ENCODE measurements around the gene VAT1L.
"Not testable (repeated sequence)": the region's sequence is repeated elsewhere in the genome, so short reads cannot be mapped to it uniquely, and the experiment has no call there.

VAT1L gene

DNA sequence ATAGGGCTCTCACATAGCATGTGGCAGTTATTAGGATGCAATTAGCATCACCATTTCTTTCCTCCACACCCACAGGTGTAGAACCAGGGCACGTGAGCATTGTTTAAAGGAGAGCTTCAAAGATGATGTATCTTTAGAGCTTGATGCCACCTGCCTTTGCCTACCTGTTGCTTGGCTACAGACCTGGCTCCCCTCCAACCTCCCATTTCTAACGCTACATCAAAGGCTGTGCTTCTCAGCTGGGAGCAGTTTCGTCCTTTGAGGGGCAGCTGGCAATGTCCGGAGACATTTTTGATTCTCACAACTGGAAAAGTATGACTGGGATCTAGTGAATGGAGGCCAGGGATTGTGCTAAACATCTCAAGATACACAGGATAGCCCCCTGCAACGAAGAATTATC, 155.4 kb downstream of the VAT1L start:
- DNase-seq = no peak
- H3K9me3 ChIP-seq = no peaks in the 10 kb centered on the region
- H3K27me3 ChIP-seq = no peaks in the 10 kb centered on the region
- no peak overlapping the region for H3K4me3 ChIP-seq (ENCODE audit: low read depth, low read length)
- no peaks in the 10 kb centered on the region for H3K36me3 ChIP-seq
- TF ChIP-seq, protein P1, sequence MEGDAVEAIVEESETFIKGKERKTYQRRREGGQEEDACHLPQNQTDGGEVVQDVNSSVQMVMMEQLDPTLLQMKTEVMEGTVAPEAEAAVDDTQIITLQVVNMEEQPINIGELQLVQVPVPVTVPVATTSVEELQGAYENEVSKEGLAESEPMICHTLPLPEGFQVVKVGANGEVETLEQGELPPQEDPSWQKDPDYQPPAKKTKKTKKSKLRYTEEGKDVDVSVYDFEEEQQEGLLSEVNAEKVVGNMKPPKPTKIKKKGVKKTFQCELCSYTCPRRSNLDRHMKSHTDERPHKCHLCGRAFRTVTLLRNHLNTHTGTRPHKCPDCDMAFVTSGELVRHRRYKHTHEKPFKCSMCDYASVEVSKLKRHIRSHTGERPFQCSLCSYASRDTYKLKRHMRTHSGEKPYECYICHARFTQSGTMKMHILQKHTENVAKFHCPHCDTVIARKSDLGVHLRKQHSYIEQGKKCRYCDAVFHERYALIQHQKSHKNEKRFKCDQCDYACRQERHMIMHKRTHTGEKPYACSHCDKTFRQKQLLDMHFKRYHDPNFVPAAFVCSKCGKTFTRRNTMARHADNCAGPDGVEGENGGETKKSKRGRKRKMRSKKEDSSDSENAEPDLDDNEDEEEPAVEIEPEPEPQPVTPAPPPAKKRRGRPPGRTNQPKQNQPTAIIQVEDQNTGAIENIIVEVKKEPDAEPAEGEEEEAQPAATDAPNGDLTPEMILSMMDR (IDR thresholded peaks at IDR 0.05; ENCODE audit: low read depth, low read length) = no peak
- H3K4me1 ChIP-seq = no peaks in the 10 kb centered on the region

DNA sequence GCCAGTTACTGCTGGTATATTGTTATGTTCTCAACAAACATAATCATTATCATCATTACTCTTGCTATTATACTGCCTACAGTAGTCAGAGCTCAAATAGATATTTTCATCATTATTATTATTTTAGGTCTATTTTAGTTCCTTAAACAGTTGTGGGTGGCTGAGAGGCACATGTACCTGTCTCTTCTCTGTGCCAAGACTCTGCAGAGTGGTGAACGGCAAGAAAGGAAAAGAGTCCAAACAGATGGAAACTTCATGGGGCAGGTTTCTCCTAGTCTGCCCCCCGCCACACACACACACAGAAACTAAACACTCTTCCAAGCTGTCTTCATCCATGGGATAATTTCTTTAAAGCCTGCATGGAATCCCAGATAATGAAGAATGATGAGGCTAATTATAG, 156.3 kb downstream of the VAT1L start:
- no peak for DNase-seq
- H3K4me1 ChIP-seq = no peaks in the 10 kb centered on the region
- no peaks in the 10 kb centered on the region for H3K9me3 ChIP-seq
- no peaks in the 10 kb centered on the region for H3K27me3 ChIP-seq
- no peaks in the 10 kb centered on the region for H3K36me3 ChIP-seq
- TF ChIP-seq, protein P1 (IDR thresholded peaks at IDR 0.05; ENCODE audit: low read depth, low read length) = no peak
- H3K4me3 ChIP-seq (ENCODE audit: low read depth, low read length) = no peak overlapping the region

DNA sequence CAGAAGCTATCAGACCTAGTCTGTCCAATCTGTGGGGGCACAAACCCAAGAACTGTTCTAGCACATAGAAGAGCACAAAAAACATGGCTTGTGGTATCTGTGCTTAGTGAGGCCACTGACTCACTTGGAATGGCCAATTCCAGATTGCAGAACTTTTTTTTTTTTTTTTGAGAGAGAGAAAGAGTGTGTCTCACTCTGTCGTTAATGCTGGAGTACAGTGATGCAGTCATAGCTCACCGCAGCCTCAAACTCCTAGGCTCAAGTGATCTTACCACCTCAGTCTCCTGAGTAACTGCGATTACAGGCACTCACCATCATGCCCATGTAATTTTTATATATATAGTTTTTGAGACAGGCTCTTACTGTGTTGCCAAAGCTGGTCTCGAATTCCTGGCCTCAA, 156.8 kb downstream of the VAT1L start:
- H3K4me3 ChIP-seq (ENCODE audit: low read depth, low read length) = no peak overlapping the region
- no peaks in the 10 kb centered on the region for H3K27me3 ChIP-seq
- no peaks in the 10 kb centered on the region for H3K9me3 ChIP-seq
- H3K36me3 ChIP-seq = no peaks in the 10 kb centered on the region
- H3K4me1 ChIP-seq = no peaks in the 10 kb centered on the region
- DNase-seq = no peak
- TF ChIP-seq, protein P1 (IDR thresholded peaks at IDR 0.05; ENCODE audit: low read depth, low read length) = no peak

DNA sequence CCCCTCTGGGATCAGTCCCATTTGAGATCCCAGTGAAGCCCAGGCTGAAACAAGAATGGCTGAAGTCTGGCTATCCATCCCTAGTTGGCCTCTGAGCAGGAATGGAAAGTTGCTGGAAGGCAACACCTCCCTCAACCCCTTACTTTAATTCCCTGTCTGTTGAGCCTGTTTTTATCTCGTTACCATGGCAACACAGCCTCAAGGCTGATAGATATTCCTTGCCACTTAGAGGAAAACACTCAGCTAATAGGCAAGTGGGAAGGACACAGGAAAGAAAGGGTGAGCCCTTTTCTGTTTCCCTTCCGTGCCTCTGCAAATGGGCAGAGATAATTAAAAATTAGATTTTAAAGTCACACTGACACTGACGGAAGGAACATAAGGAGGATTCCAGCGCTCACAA, 158.5 kb downstream of the VAT1L start:
- Histone ChIP-seq H3K4me3 (ENCODE audit: low read depth, low read length) (no peak overlapping the region), H3K36me3 (no peaks in the 10 kb centered on the region), H3K27me3 (no peaks in the 10 kb centered on the region), H3K9me3 (no peaks in the 10 kb centered on the region), H3K4me1 (no peaks in the 10 kb centered on the region)
- TF ChIP-seq, protein P1 (IDR thresholded peaks at IDR 0.05; ENCODE audit: low read depth, low read length) = no peak
- DNase-seq = no peak

DNA sequence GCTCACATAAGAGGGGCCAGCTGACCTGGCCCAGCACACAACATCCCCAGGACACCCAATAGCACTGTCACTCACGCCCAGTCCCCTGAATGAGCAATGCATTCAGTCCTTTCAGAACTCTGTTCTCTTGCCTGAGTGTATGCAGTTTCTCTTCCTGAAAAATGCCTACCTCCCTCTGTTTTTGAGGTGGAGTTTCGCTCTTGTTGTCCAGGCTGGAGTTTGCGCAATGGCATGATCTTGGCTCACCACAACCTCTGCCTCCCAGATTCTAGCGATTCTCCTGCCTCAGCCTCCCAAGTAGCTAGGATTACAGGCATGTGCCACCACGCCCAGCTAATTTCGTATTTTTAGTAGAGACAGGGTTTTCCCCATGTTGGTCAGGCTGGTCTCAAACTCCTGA, 159.2 kb downstream of the VAT1L start:
- not testable (repeated sequence) for H3K36me3 ChIP-seq; H3K4me3 ChIP-seq (ENCODE audit: low read depth, low read length); H3K4me1 ChIP-seq; DNase-seq; H3K27me3 ChIP-seq; H3K9me3 ChIP-seq

DNA sequence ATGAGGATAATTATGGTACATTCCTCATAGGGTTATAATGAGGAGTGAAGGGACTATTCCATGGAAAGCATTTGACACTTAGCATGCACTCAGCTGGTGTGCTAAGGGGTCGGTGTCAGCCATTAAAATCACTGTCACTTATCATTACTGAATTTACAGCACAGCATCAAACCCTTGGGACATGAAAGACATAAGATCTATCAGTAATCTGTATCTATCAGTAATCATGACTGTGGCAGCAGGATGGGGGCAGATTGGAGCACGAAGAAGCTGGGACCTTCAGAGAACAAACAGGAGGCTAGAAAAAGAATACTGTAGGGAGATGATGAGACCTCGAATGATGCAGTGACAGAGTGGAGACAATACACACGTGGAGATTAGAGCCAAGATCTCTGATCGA, 160.5 kb downstream of the VAT1L start:
- Histone ChIP-seq H3K4me3 (ENCODE audit: low read depth, low read length) (no peak overlapping the region), H3K36me3 (no peaks in the 10 kb centered on the region), H3K4me1 (no peaks in the 10 kb centered on the region), H3K27me3 (no peaks in the 10 kb centered on the region), H3K9me3 (no peaks in the 10 kb centered on the region)
- DNase-seq = no peak
- TF ChIP-seq, protein P1 (IDR thresholded peaks at IDR 0.05; ENCODE audit: low read depth, low read length) = no peak

DNA sequence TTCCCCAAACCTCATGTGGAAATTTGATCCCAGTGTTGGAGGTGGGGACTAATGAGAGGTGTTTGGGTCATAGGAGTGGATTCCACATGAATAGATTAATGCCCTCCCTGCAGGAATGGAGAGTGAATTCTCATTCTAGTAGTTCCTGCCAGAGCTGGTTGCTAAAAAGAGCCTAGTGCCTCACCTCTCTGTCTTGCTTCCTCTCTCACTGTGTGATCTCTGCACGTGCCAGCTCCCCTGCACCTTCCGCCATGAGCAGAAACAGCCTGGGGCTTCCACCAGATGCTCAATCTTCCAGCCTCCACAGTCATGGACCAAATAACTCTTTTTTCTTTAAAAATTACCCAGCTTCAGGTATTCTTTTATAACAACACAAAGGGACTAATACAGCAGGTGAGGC, 161.1 kb downstream of the VAT1L start:
- no peaks in the 10 kb centered on the region for H3K9me3 ChIP-seq
- H3K27me3 ChIP-seq = no peaks in the 10 kb centered on the region
- H3K4me3 ChIP-seq (ENCODE audit: low read depth, low read length) = no peak overlapping the region
- TF ChIP-seq, protein P1 (IDR thresholded peaks at IDR 0.05; ENCODE audit: low read depth, low read length) = no peak
- H3K4me1 ChIP-seq = no peaks in the 10 kb centered on the region
- H3K36me3 ChIP-seq = no peaks in the 10 kb centered on the region
- DNase-seq = no peak

Measured in BE2C (cell line).